ENCODE measurements around the gene GRK5.

The GRK5 gene

GRCh38 chr10:119284679-119285096, 77.3 kb downstream of the GRK5 start:
- no peak overlapping the region for H2BK120ac ChIP-seq (ENCODE audit: low read depth, low read length)
- peak overlapping the region; percentile 83 for H2BK5ac ChIP-seq (ENCODE audit: low read length)
- peaks cover 4 to 9% of the 10 kb centered on the region in 2 donors for H3K4me1 ChIP-seq (ENCODE audit: control insufficient read depth in 2 of 2, insufficient read depth in 1 of 2, low read depth in 1 of 2, low read length in 2 of 2)
- no peak overlapping the region for H4K8ac ChIP-seq (ENCODE audit: low read depth, low read length)
- peak overlapping the region; percentile 19 for H3K4ac ChIP-seq (ENCODE audit: low read length)
- no peak overlapping the region for H2BK12ac ChIP-seq (ENCODE audit: low read length)
- H3K14ac ChIP-seq (ENCODE audit: low read length), result peak overlapping the region; percentile 31
- peak overlapping the region; percentile 31 for H3K9ac ChIP-seq (ENCODE audit: low read depth, low read length, poor library complexity)
- no peak overlapping the region for H3K4me2 ChIP-seq (ENCODE audit: insufficient read depth, low read length, poor library complexity, severe bottlenecking)
- H3K4me3 ChIP-seq (ENCODE audit: low read length in 2 of 2), result no peak overlapping the region
- peak overlapping the region; percentile 25 for H3K18ac ChIP-seq (ENCODE audit: low read length)
- H3K27me3 ChIP-seq (ENCODE audit: control insufficient read depth in 3 of 3, insufficient read depth in 3 of 3, low read depth in 1 of 3, low read length in 3 of 3), result no peaks in the 10 kb centered on the region
- DNase-seq (ENCODE audit: low spot score), result no peak
- H2AFZ ChIP-seq (ENCODE audit: low read length), result no peak overlapping the region
- no peak overlapping the region for H2BK15ac ChIP-seq (ENCODE audit: low read length)
- H3K79me1 ChIP-seq (ENCODE audit: low read depth, low read length), result peaks cover 4% of the 10 kb centered on the region
- no CpG with 5 or more reads among the region's 7 CpGs for WGBS, 2 donors (ENCODE audit: extremely low coverage in 2 of 2, insufficient read length in 2 of 2, insufficient replicate concordance in 1 of 2)
- H3K23ac ChIP-seq (ENCODE audit: low read depth, low read length, poor library complexity), result peak overlapping the region; percentile 19
- H2AK5ac ChIP-seq (ENCODE audit: low read depth, low read length), result no peak overlapping the region
- no peaks in the 10 kb centered on the region for H3K9me3 ChIP-seq (replicated peaks in 1 of 2; ENCODE audit: control insufficient read depth in 2 of 2, insufficient read depth in 1 of 2, low read depth in 1 of 2, low read length in 2 of 2)
- no peak overlapping the region for H3K27ac ChIP-seq (replicated peaks; ENCODE audit: low read length)
- no peaks in the 10 kb centered on the region for H3K36me3 ChIP-seq (replicated peaks in 1 of 2; ENCODE audit: control insufficient read depth in 2 of 2, insufficient read depth in 2 of 2, low read length in 2 of 2)
- peak overlapping the region; percentile 66 for H4K91ac ChIP-seq (ENCODE audit: low read depth, low read length, poor library complexity)

GRCh38 chr10:119285495-119286267, 78.3 kb downstream of the GRK5 start:
- no peak overlapping the region for H3K27ac ChIP-seq (replicated peaks; ENCODE audit: low read length)

GRCh38 chr10:119286516-119286915, 79.1 kb downstream of the GRK5 start:
- WGBS, 2 donors (ENCODE audit: extremely low coverage in 2 of 2, insufficient read length in 2 of 2, insufficient replicate concordance in 1 of 2), result no CpG with 5 or more reads among the region's 6 CpGs
- DNase-seq (ENCODE audit: low spot score), result no peak
- H3K79me1 ChIP-seq (ENCODE audit: low read depth, low read length), result peaks cover 4% of the 10 kb centered on the region

More at GRCh38 chr10:119285495-119286267, 78.3 kb downstream of the GRK5 start:
- no peaks in the 10 kb centered on the region for H3K36me3 ChIP-seq (replicated peaks in 1 of 2; ENCODE audit: control insufficient read depth in 2 of 2, insufficient read depth in 2 of 2, low read length in 2 of 2)
- no peaks in the 10 kb centered on the region for H3K27me3 ChIP-seq (ENCODE audit: control insufficient read depth in 3 of 3, insufficient read depth in 3 of 3, low read depth in 1 of 3, low read length in 3 of 3)
- H2AFZ ChIP-seq (ENCODE audit: low read length), result no peak overlapping the region
- no peak overlapping the region for H2BK15ac ChIP-seq (ENCODE audit: low read length)
- no peak overlapping the region for H3K18ac ChIP-seq (ENCODE audit: low read length)
- H3K4ac ChIP-seq (ENCODE audit: low read length), result no peak overlapping the region
- H2BK5ac ChIP-seq (ENCODE audit: low read length), result no peak overlapping the region
- peaks cover 5 to 9% of the 10 kb centered on the region in 2 donors for H3K4me1 ChIP-seq (ENCODE audit: control insufficient read depth in 2 of 2, insufficient read depth in 1 of 2, low read depth in 1 of 2, low read length in 2 of 2)
- no peak overlapping the region for H3K4me2 ChIP-seq (ENCODE audit: insufficient read depth, low read length, poor library complexity, severe bottlenecking)
- no peak overlapping the region for H2BK120ac ChIP-seq (ENCODE audit: low read depth, low read length)
- H3K4me3 ChIP-seq (ENCODE audit: low read length in 2 of 2), result no peak overlapping the region
- H3K23ac ChIP-seq (ENCODE audit: low read depth, low read length, poor library complexity), result no peak overlapping the region
- H4K8ac ChIP-seq (ENCODE audit: low read depth, low read length), result no peak overlapping the region
- no peak overlapping the region for H3K9ac ChIP-seq (ENCODE audit: low read depth, low read length, poor library complexity)
- no peak overlapping the region for H2BK12ac ChIP-seq (ENCODE audit: low read length)
- no peak overlapping the region for H4K91ac ChIP-seq (ENCODE audit: low read depth, low read length, poor library complexity)
- H3K9me3 ChIP-seq (replicated peaks in 1 of 2; ENCODE audit: control insufficient read depth in 2 of 2, insufficient read depth in 1 of 2, low read depth in 1 of 2, low read length in 2 of 2), result no peaks in the 10 kb centered on the region
- no CpG with 5 or more reads among the region's 9 CpGs for WGBS, 2 donors (ENCODE audit: extremely low coverage in 2 of 2, insufficient read length in 2 of 2, insufficient replicate concordance in 1 of 2)
- no peak overlapping the region for H2AK5ac ChIP-seq (ENCODE audit: low read depth, low read length)
- H3K14ac ChIP-seq (ENCODE audit: low read length), result no peak overlapping the region
- DNase-seq (ENCODE audit: low spot score), result no peak
- peaks cover 4% of the 10 kb centered on the region for H3K79me1 ChIP-seq (ENCODE audit: low read depth, low read length)

GRCh38 chr10:119286983-119287633, 79.7 kb downstream of the GRK5 start:
- H2AK5ac ChIP-seq (ENCODE audit: low read depth, low read length), result no peak overlapping the region
- WGBS, 2 donors (ENCODE audit: extremely low coverage in 2 of 2, insufficient read length in 2 of 2, insufficient replicate concordance in 1 of 2), result no CpG with 5 or more reads among the region's 2 CpGs

More at GRCh38 chr10:119286516-119286915, 79.1 kb downstream of the GRK5 start:
- Histone ChIP-seq H3K27me3 (ENCODE audit: control insufficient read depth in 3 of 3, insufficient read depth in 3 of 3, low read depth in 1 of 3, low read length in 3 of 3) (no peaks in the 10 kb centered on the region), H3K4me2 (ENCODE audit: insufficient read depth, low read length, poor library complexity, severe bottlenecking) (no peak overlapping the region), H3K23ac (ENCODE audit: low read depth, low read length, poor library complexity) (no peak overlapping the region), H3K36me3 (replicated peaks in 1 of 2; ENCODE audit: control insufficient read depth in 2 of 2, insufficient read depth in 2 of 2, low read length in 2 of 2) (no peaks in the 10 kb centered on the region), H2BK15ac (ENCODE audit: low read length) (no peak overlapping the region), H3K4me3 (ENCODE audit: low read length in 2 of 2) (no peak overlapping the region), H4K91ac (ENCODE audit: low read depth, low read length, poor library complexity) (no peak overlapping the region), H3K14ac (ENCODE audit: low read length) (no peak overlapping the region), H2AFZ (ENCODE audit: low read length) (no peak overlapping the region), H2AK5ac (ENCODE audit: low read depth, low read length) (no peak overlapping the region), H3K9ac (ENCODE audit: low read depth, low read length, poor library complexity) (no peak overlapping the region), H3K4ac (ENCODE audit: low read length) (no peak overlapping the region), H2BK5ac (ENCODE audit: low read length) (no peak overlapping the region), H3K9me3 (replicated peaks in 1 of 2; ENCODE audit: control insufficient read depth in 2 of 2, insufficient read depth in 1 of 2, low read depth in 1 of 2, low read length in 2 of 2) (no peaks in the 10 kb centered on the region), H2BK120ac (ENCODE audit: low read depth, low read length) (no peak overlapping the region), H4K8ac (ENCODE audit: low read depth, low read length) (no peak overlapping the region), H3K4me1 (ENCODE audit: control insufficient read depth in 2 of 2, insufficient read depth in 1 of 2, low read depth in 1 of 2, low read length in 2 of 2) (peaks cover 5 to 9% of the 10 kb centered on the region in 2 donors), H3K18ac (ENCODE audit: low read length) (no peak overlapping the region), H2BK12ac (ENCODE audit: low read length) (no peak overlapping the region), H3K27ac (replicated peaks; ENCODE audit: low read length) (no peak overlapping the region)

More at GRCh38 chr10:119286983-119287633, 79.7 kb downstream of the GRK5 start:
- Histone ChIP-seq H3K9me3 (replicated peaks in 1 of 2; ENCODE audit: control insufficient read depth in 2 of 2, insufficient read depth in 1 of 2, low read depth in 1 of 2, low read length in 2 of 2) (no peaks in the 10 kb centered on the region), H3K36me3 (replicated peaks in 1 of 2; ENCODE audit: control insufficient read depth in 2 of 2, insufficient read depth in 2 of 2, low read length in 2 of 2) (no peaks in the 10 kb centered on the region), H3K79me1 (ENCODE audit: low read depth, low read length) (peaks cover 4% of the 10 kb centered on the region), H3K4me2 (ENCODE audit: insufficient read depth, low read length, poor library complexity, severe bottlenecking) (no peak overlapping the region), H4K91ac (ENCODE audit: low read depth, low read length, poor library complexity) (no peak overlapping the region), H2BK120ac (ENCODE audit: low read depth, low read length) (no peak overlapping the region), H2BK12ac (ENCODE audit: low read length) (no peak overlapping the region), H3K27me3 (ENCODE audit: control insufficient read depth in 3 of 3, insufficient read depth in 3 of 3, low read depth in 1 of 3, low read length in 3 of 3) (no peaks in the 10 kb centered on the region), H4K8ac (ENCODE audit: low read depth, low read length) (no peak overlapping the region), H3K18ac (ENCODE audit: low read length) (no peak overlapping the region), H2AFZ (ENCODE audit: low read length) (no peak overlapping the region), H3K4me1 (ENCODE audit: control insufficient read depth in 2 of 2, insufficient read depth in 1 of 2, low read depth in 1 of 2, low read length in 2 of 2) (peaks cover 5 to 9% of the 10 kb centered on the region in 2 donors), H3K4me3 (ENCODE audit: low read length in 2 of 2) (no peak overlapping the region), H3K4ac (ENCODE audit: low read length) (no peak overlapping the region), H3K27ac (replicated peaks; ENCODE audit: low read length) (no peak overlapping the region), H2BK5ac (ENCODE audit: low read length) (no peak overlapping the region), H2BK15ac (ENCODE audit: low read length) (no peak overlapping the region), H3K14ac (ENCODE audit: low read length) (no peak overlapping the region), H3K9ac (ENCODE audit: low read depth, low read length, poor library complexity) (no peak overlapping the region), H3K23ac (ENCODE audit: low read depth, low read length, poor library complexity) (no peak overlapping the region)
- DNase-seq (ENCODE audit: low spot score), result no peak
